Sigmoid colon (tissue), 7 donors: ENCODE measurements around the gene GID4. TPM values are rescaled to one million over a fixed set of nuclear protein-coding genes. Genes with fewer than 3 reads are reported as not detected.

Experiments used
- DNase-seq: peaks from one replicate; pipeline ENCODE4 v3.0.0-alpha.2; 2019
- H3K27ac ChIP-seq, 4 donors: fragments of 200-600 bp; sonication (generic); one replicate each; pipeline ENCODE4 v1.5.1; 2016 to 2019; ENCODE audit warnings: mild to moderate bottlenecking in 1 of 4
- H3K27me3 ChIP-seq, 3 donors: fragments of 200-600 bp; sonication (generic); one replicate each; pipeline ENCODE4 v1.5.1; 2019; ENCODE audit warnings: mild to moderate bottlenecking in 1 of 3
- H3K36me3 ChIP-seq, 4 donors: fragments of 200-600 bp; sonication (generic); one replicate each; pipeline ENCODE4 v1.5.1; 2016 to 2019
- H3K4me1 ChIP-seq, 4 donors: fragments of 200-600 bp; sonication (generic); one replicate each; pipeline ENCODE4 v1.5.1; 2017 to 2019
- H3K4me3 ChIP-seq, 4 donors: fragments of 200-600 bp; sonication (generic); one replicate each; pipeline ENCODE4 v1.5.1; 2017 to 2019; ENCODE audit warnings: mild to moderate bottlenecking in 2 of 4, moderate library complexity in 1 of 4
- H3K9me3 ChIP-seq, 4 donors: fragments of 200-600 bp in 3 of 4; sonication (generic) in 3 of 4; one replicate each; pipeline versions ENCODE4 v1.5.1 to v1.6.1; 2013 to 2019
- EP300 ChIP-seq, 4 donors: sonication (generic); formaldehyde crosslinking; IDR thresholded peaks; one replicate each; pipeline ENCODE4 v1.6.1; 2017; ENCODE audit warnings: antibody characterized with exemption in 4 of 4
- POLR2A ChIP-seq, 2 donors: fragments of 450-650 bp; IDR thresholded peaks; one replicate each; pipeline ENCODE4 v1.6.1; 2016; ENCODE audit warnings: antibody characterized with exemption in 2 of 2, mild to moderate bottlenecking in 2 of 2, moderate library complexity in 2 of 2
- POLR2AphosphoS5 ChIP-seq, 4 donors: sonication (generic); formaldehyde crosslinking; IDR thresholded peaks; one replicate each; pipeline ENCODE4 v1.6.1; 2017; ENCODE audit warnings: antibody characterized with exemption in 4 of 4
- WGBS, 2 donors: extraction: QIAGEN DNeasy Blood & Tissue Kit; methylation state at CpG; one replicate each; pipeline ENCODE4 v1.1.7; 2013; 5-methylcytosine and 5-hydroxymethylcytosine counted together
- intact Hi-C: fragments of 100-400 bp; cut with DNase I; formaldehyde crosslinking; loops from one replicate; pipeline ENCODE4 v1.15.1; 2023
- polyA plus RNA-seq, 3 donors: library from polyadenylated mRNA; stranded (reverse); fragments of 200-250 nt; gene quantifications; one replicate each; pipeline ENCODE4 v1.2.3, GENCODE V29; 2013
- total RNA-seq, 4 donors: library from RNA; depleted of rRNA; stranded (reverse); fragments of >200 nt; gene quantifications; one replicate each; pipeline ENCODE4 v1.1.0, GENCODE V29; 2016
- TF ChIP-seq, protein P1 (sequence below), 4 experiments: fragments of 450-650 bp in 3 of 4; fragments of 200-600 bp in 1 of 4; IDR thresholded peaks; one replicate each; pipeline ENCODE4 v1.5.1; 2016 to 2019; ENCODE audit warnings: antibody characterized with exemption in 4 of 4, mild to moderate bottlenecking in 3 of 4, moderate library complexity in 2 of 4
- donor health status: healthy with polysubstance abuse.
- donor health status: Bipolar disorder and iron deficiency.
- donor health status: healthy.

The GID4 gene
- total and polyA plus RNA-seq, 7 donors, result 2.8 to 25.2 (median 20.0) TPM

DNA sequence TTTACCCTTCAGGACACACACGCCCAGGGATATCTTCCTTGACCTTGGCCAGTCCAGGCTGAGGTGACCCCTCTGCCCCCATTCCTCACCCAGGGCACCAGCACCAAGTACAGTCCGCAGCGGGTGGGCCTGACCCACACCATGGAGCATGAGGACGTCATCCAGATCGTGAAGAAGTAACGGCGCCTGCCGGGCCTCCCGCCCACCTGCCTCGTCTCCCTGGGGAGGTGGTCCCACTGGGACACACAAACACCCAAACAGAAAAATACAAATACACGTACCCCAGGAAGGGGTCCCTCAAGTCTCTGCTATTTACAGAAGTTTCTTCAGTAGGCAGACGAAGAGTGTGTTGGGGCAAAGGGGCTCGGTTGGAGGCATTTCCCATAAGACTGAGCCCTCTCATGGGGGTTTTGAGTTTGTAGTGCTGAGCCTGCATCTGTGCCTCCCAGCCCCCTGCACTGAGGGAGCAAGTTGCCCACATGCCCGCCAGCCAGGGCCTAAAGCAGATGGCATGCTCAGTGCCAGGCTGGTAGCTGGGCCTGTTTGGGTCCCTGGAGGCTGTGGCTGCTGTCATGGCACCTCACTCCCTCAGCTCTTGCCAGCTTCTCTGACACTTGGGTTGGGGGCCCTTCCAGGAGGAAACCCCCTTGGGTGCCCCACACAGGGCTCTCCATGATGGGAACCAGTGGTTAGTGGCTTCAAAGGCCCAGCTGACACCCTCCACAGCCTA lies 68.0 kb downstream of the GID4 start:
- 89 to 91% methylated on average over 14 of the region's 14 CpGs for WGBS, 2 donors
- TF ChIP-seq, protein P1, sequence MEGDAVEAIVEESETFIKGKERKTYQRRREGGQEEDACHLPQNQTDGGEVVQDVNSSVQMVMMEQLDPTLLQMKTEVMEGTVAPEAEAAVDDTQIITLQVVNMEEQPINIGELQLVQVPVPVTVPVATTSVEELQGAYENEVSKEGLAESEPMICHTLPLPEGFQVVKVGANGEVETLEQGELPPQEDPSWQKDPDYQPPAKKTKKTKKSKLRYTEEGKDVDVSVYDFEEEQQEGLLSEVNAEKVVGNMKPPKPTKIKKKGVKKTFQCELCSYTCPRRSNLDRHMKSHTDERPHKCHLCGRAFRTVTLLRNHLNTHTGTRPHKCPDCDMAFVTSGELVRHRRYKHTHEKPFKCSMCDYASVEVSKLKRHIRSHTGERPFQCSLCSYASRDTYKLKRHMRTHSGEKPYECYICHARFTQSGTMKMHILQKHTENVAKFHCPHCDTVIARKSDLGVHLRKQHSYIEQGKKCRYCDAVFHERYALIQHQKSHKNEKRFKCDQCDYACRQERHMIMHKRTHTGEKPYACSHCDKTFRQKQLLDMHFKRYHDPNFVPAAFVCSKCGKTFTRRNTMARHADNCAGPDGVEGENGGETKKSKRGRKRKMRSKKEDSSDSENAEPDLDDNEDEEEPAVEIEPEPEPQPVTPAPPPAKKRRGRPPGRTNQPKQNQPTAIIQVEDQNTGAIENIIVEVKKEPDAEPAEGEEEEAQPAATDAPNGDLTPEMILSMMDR (IDR thresholded peaks at IDR 0.05), result no peak
- TF ChIP-seq POLR2A (IDR thresholded peaks at IDR 0.05) (no peak), EP300 (IDR thresholded peaks at IDR 0.05) (no peak), POLR2AphosphoS5 (IDR thresholded peaks at IDR 0.05) (no peak)
- Histone ChIP-seq H3K27ac (no peak overlapping the region), H3K4me1 (no peaks in the 10 kb centered on the region), H3K9me3 (no peaks in the 10 kb centered on the region), H3K4me3 (no peak overlapping the region), H3K27me3 (no peaks in the 10 kb centered on the region), H3K36me3 (peaks cover 0 to 46% (median 11%) of the 10 kb centered on the region in 4 donors)
- no peak for DNase-seq
- intact Hi-C loops, result no loop called here

DNA sequence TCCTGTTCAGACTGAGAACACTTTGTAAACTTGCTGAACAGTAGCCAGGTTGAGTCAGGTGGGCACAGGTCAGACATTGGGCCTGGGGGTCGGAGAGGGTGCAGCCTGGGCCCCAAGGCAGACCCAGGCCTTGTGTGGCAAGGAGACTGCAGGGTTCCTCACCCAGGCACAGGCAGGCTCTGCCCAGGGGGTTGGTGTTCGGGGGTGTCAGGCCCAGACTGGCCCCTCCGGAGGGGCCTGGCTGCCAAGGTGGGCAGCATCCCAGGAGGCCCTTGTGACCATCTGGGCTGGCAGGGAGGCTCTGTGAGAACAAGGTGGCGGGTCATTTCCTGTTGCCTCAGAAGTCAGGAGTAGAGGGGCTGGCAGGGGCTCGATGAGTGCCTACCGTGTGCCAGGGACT lies 68.8 kb downstream of the GID4 start:
- intact Hi-C loops, result no loop called here
- TF ChIP-seq EP300 (IDR thresholded peaks at IDR 0.05), result no peak
- H3K36me3 ChIP-seq, result peaks cover 0 to 42% (median 11%) of the 10 kb centered on the region in 4 donors
- H3K27me3 ChIP-seq, result no peaks in the 10 kb centered on the region
- H3K27ac ChIP-seq, result no peak overlapping the region
- no peak for DNase-seq
- 86 to 88% methylated on average over 6 of the region's 6 CpGs for WGBS, 2 donors
- H3K9me3 ChIP-seq, result no peaks in the 10 kb centered on the region
- no peaks in the 10 kb centered on the region for H3K4me1 ChIP-seq
- no peak overlapping the region for H3K4me3 ChIP-seq

DNA sequence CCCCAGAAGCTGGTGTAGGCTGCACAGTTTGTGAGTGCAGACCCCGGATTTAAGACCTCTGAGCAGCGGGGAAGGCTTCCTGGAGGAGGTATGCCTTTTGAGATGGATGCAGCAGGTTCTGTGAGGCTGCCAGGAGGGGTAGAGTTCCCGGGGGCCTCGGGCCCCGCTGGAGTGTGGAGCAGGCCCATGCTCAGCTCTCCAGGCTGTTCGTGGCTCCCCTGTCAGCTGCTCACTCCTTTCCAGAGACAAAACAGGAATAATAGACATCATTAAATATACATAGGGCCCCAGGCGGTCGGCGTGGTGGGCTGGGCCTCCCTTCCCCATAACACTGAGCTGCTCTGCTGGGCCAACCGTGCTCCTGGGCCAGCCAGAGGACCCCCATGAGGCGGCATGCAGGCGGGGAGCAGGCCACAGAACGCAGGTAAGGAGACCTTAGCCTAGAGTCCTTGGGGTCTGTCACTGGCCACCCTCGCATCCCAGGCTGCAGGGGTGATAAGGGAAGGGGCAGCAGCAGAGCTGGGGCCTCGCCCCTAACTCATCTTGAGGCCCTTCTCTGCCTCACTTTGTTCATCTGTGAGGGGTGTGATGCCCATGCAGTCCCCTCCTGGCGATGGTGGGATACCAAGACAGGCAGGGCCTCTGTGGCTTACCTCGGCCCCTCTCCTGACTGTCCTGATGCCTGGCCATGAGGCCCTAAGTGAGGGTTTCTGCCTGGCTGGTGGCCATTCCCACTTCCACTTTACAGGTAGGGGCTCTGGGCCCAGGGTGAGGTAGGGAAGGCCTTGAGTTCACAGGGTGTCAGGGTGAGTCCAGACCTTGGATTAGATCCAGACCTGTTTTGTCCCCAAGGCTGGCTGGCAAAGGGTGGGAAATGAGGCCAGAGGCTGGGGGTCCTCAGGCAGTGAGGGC lies 69.4 kb downstream of the GID4 start, which contains the start of gene MYO15A:
Gene MYO15A, plus strand, starts transcription at position 356 of the 912 bp plus-strand sequence. CDS start 10,045 bp downstream, outside the sequence.
- H3K9me3 ChIP-seq, result no peaks in the 10 kb centered on the region
- no peak within 1 kb of the TSS for H3K27ac ChIP-seq
- H3K4me3 ChIP-seq, result no peak within 1 kb of the TSS
- peaks cover 0 to 36% (median 11%) of the 10 kb centered on the region in 4 donors for H3K36me3 ChIP-seq
- whole genome bisulfite sequencing, 2 donors, result 79 to 86% methylated on average over 17 of the region's 17 CpGs
- no peaks in the 10 kb centered on the region for H3K4me1 ChIP-seq
- no peaks in the 10 kb centered on the region for H3K27me3 ChIP-seq
- intact Hi-C loops, result no loop called here
- TF ChIP-seq, protein P1 (IDR thresholded peaks at IDR 0.05), result no peak
- TF ChIP-seq POLR2A (IDR thresholded peaks at IDR 0.05) (no peak), EP300 (IDR thresholded peaks at IDR 0.05) (no peak), POLR2AphosphoS5 (IDR thresholded peaks at IDR 0.05) (peak in 1 of 4 donors; percentile 3)
- no peak for DNase-seq

DNA sequence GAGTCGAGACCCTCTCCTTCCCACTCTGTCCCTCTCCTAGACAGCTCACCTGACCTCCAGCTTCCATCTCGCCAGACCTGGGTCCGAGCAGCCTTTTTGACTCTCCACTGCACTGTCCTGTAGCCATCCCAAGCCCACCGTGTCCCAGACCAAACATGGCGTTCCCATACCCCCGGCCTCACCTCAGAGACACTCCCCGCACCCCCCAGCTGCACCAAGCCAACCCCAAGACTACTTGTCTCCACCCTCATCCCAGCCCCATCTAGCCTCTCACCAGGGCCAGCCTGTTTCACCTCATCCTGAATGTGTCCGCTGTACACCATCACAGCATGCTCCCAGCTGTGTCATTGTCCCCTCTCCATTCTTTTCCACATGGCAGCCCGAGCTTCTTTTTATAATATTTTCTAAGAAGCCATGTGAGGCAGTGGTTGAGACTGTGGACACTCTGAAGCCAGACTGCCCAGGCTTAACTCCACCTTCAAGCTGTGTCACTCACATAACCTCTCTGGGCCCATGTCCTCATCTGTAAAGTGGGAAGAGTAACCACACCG lies 70.8 kb downstream of the GID4 start:
- intact Hi-C loops, result no loop called here
- 75 to 84% methylated on average over 10 of the region's 10 CpGs for WGBS, 2 donors
- no peak overlapping the region for H3K4me3 ChIP-seq
- TF ChIP-seq POLR2A (IDR thresholded peaks at IDR 0.05) (no peak), EP300 (IDR thresholded peaks at IDR 0.05) (no peak), POLR2AphosphoS5 (IDR thresholded peaks at IDR 0.05) (no peak)
- TF ChIP-seq, protein P1 (IDR thresholded peaks at IDR 0.05), result no peak
- no peaks in the 10 kb centered on the region for H3K9me3 ChIP-seq
- H3K27me3 ChIP-seq, result peaks cover 0 to 4% (median 0%) of the 10 kb centered on the region in 3 donors
- no peaks in the 10 kb centered on the region for H3K4me1 ChIP-seq
- H3K27ac ChIP-seq, result no peak overlapping the region
- DNase-seq, result no peak
- peaks cover 0 to 24% (median 9%) of the 10 kb centered on the region in 4 donors for H3K36me3 ChIP-seq
